ENCODE data around the gene MALT1.

DNA sequence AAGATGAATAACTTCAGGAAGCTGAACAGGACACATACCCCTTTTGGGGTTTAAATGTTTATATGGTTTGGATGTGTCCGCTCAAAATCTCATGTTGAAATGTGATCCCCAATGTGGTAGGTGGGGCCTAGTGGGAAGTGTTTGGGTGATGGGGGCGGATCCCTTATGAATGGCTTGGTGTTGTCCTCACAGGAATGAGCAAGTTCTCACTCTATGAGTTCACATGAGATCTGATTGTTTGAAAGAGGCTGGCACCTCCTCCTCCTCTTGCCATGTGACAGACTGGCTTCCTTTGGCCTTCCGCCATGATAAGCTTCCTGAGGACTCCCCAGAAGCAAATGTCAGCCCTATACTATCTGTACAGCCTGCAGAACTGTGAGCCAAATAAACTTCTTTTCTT is 104.8 kb downstream of the MALT1 start:
- TF ChIP-seq, protein P1, sequence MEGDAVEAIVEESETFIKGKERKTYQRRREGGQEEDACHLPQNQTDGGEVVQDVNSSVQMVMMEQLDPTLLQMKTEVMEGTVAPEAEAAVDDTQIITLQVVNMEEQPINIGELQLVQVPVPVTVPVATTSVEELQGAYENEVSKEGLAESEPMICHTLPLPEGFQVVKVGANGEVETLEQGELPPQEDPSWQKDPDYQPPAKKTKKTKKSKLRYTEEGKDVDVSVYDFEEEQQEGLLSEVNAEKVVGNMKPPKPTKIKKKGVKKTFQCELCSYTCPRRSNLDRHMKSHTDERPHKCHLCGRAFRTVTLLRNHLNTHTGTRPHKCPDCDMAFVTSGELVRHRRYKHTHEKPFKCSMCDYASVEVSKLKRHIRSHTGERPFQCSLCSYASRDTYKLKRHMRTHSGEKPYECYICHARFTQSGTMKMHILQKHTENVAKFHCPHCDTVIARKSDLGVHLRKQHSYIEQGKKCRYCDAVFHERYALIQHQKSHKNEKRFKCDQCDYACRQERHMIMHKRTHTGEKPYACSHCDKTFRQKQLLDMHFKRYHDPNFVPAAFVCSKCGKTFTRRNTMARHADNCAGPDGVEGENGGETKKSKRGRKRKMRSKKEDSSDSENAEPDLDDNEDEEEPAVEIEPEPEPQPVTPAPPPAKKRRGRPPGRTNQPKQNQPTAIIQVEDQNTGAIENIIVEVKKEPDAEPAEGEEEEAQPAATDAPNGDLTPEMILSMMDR (IDR thresholded peaks at IDR 0.05; ENCODE audit: low read depth, low read length), result no peak
- TF ChIP-seq, protein P2, sequence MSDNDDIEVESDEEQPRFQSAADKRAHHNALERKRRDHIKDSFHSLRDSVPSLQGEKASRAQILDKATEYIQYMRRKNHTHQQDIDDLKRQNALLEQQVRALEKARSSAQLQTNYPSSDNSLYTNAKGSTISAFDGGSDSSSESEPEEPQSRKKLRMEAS (IDR thresholded peaks at IDR 0.05; ENCODE audit: low read depth, low read length), result no peak

Measured in NB4 (cell line).